ENCODE results near the gene DPF3.

GRCh38 chr14:72679536-72680151, 214.3 kb downstream of the DPF3 start:
- no peak for TF ChIP-seq CTCF (IDR thresholded peaks at IDR 0.05)
- TF ChIP-seq POLR2A (IDR thresholded peaks at IDR 0.05): no peak
- no peak for TF ChIP-seq EP300 (IDR thresholded peaks at IDR 0.05)
